Neural cell (in vitro differentiated cells): ENCODE measurements around the gene ATN1. TPM values are rescaled to one million over a fixed set of nuclear protein-coding genes. Genes with fewer than 3 reads are reported as not detected.

ENCODE experiments used
- H2AFZ ChIP-seq: fragments of 200-600, 300-800 bp; sonication (generic), shearing (Covaris generic); 2 replicates; pipeline ENCODE4 v1.6.0; 2014; ENCODE audit warnings: low read depth, mild to moderate bottlenecking, antibody characterized with exemption, low read length, moderate library complexity
- H3F3A ChIP-seq: fragments of 200-600 bp; shearing (Covaris generic); 2 replicates; pipeline ENCODE4 v1.6.1; 2016; ENCODE audit warnings: mild to moderate bottlenecking, moderate library complexity, mixed read lengths, antibody characterized with exemption, low read length; ENCODE audit not compliant: insufficient read depth, poor library complexity, severe bottlenecking
- H3K27ac ChIP-seq: fragments of 200-600, 300-800 bp; sonication (generic), shearing (Covaris generic); 2 replicates; pipeline ENCODE4 v1.5.1; 2014; ENCODE audit warnings: mild to moderate bottlenecking, low read length, moderate library complexity
- H3K27me3 ChIP-seq: fragments of 300-800, 200-600 bp; sonication (generic), shearing (Covaris generic); 2 replicates; pipeline ENCODE4 v1.6.0; 2014; ENCODE audit warnings: mild to moderate bottlenecking, low read depth, low read length, moderate library complexity; ENCODE audit not compliant: insufficient read depth
- H3K36me3 ChIP-seq: fragments of 300-800, 200-600 bp; sonication (generic), shearing (Covaris generic); 2 replicates; pipeline ENCODE4 v1.5.1; 2014; ENCODE audit warnings: mild to moderate bottlenecking, antibody characterized with exemption, low read length, moderate library complexity; ENCODE audit not compliant: insufficient read depth
- H3K4me2 ChIP-seq: fragments of 300-800, 200-600 bp; sonication (generic), shearing (Covaris generic); 2 replicates; pipeline ENCODE4 v1.6.0; 2014; ENCODE audit warnings: mild to moderate bottlenecking, low read length
- H3K4me3 ChIP-seq: fragments of 300-800, 200-600 bp; sonication (generic), shearing (Covaris generic); 2 replicates; pipeline ENCODE4 v1.5.1; 2014; ENCODE audit warnings: mild to moderate bottlenecking, low read length, moderate library complexity
- H3K79me2 ChIP-seq: fragments of 200-600 bp; shearing (Covaris generic); replicated peaks from 2 replicates; pipeline ENCODE4 v1.6.0; 2014; ENCODE audit warnings: mild to moderate bottlenecking, low read length, moderate library complexity; ENCODE audit not compliant: insufficient read depth
- H3K9ac ChIP-seq: fragments of 300-800, 200-600 bp; sonication (generic), shearing (Covaris generic); 2 replicates; pipeline ENCODE4 v1.6.1; 2016; ENCODE audit warnings: mild to moderate bottlenecking, low read length, mixed read lengths
- H3K9me2 ChIP-seq: fragments of 200-600 bp; shearing (Covaris generic); 2 replicates; pipeline ENCODE4 v1.6.1; 2016; ENCODE audit warnings: mild to moderate bottlenecking, low read length, mixed read lengths; ENCODE audit not compliant: insufficient read depth
- H3K9me3 ChIP-seq: fragments of 200-600, 300-800 bp; sonication (generic), shearing (Covaris generic); 2 replicates; pipeline ENCODE4 v1.6.1; 2016; ENCODE audit warnings: mild to moderate bottlenecking, mixed run types, low read length, moderate library complexity, mixed read lengths
- H4K20me1 ChIP-seq: fragments of 200-600 bp; shearing (Covaris generic); 2 replicates; pipeline ENCODE4 v1.6.1; 2016; ENCODE audit warnings: mild to moderate bottlenecking, mixed run types; ENCODE audit not compliant: insufficient read depth
- EP300 ChIP-seq: fragments of 450-650 bp; conservative IDR thresholded peaks from 2 replicates; pipeline ENCODE4 v1.6.1; 2014; ENCODE audit warnings: antibody characterized with exemption, mild to moderate bottlenecking, moderate library complexity; ENCODE audit not compliant: poor library complexity, severe bottlenecking
- EZH2 ChIP-seq: fragments of 200-600, 300-800 bp; shearing (Covaris generic), sonication (generic); IDR thresholded peaks from 2 replicates; pipeline ENCODE4 v1.6.1; 2014; ENCODE audit warnings: antibody characterized with exemption, low read length, borderline replicate concordance, mild to moderate bottlenecking; ENCODE audit not compliant: insufficient read depth, poor library complexity, severe bottlenecking
- MXI1 ChIP-seq: fragments of 450-650 bp; conservative IDR thresholded peaks from 2 replicates; pipeline ENCODE4 v1.6.1; 2014; ENCODE audit warnings: antibody characterized with exemption, mild to moderate bottlenecking; ENCODE audit not compliant: poor library complexity, severe bottlenecking
- POLR2AphosphoS5 ChIP-seq: IDR thresholded peaks from 2 replicates; pipeline ENCODE4 v1.6.1; 2012
- RAD21 ChIP-seq: fragments of 450-650 bp; conservative IDR thresholded peaks from 2 replicates; pipeline ENCODE4 v1.6.1; 2014; ENCODE audit warnings: antibody characterized with exemption, mild to moderate bottlenecking, moderate library complexity
- SMC3 ChIP-seq: fragments of 450-650 bp; conservative IDR thresholded peaks from 2 replicates; pipeline ENCODE4 v1.6.1; 2014; ENCODE audit warnings: antibody characterized with exemption, mild to moderate bottlenecking, moderate library complexity; ENCODE audit not compliant: poor library complexity
- TAF1 ChIP-seq: IDR thresholded peaks from 2 replicates; pipeline ENCODE4 v1.6.1; 2012; ENCODE audit warnings: low read depth
- polyA plus RNA-seq: library from polyadenylated mRNA; depleted of rRNA; stranded (reverse); fragments of >200 nt; gene quantifications from 2 replicates; pipeline ENCODE4 v1.2.3, GENCODE V29; 2014
- TF ChIP-seq, protein P1 (sequence below): IDR thresholded peaks from 2 replicates; pipeline ENCODE4 v1.6.1; 2012; ENCODE audit warnings: borderline replicate concordance
- TF ChIP-seq, protein P2 (sequence below): fragments of 450-650 bp; IDR thresholded peaks from 2 replicates; pipeline ENCODE4 v1.5.1; 2014; ENCODE audit warnings: antibody characterized with exemption, mild to moderate bottlenecking, moderate library complexity; ENCODE audit not compliant: poor library complexity, severe bottlenecking

Gene ATN1
- polyA plus RNA-seq, 1 donor from 2014 or later: 9.2 TPM

DNA sequence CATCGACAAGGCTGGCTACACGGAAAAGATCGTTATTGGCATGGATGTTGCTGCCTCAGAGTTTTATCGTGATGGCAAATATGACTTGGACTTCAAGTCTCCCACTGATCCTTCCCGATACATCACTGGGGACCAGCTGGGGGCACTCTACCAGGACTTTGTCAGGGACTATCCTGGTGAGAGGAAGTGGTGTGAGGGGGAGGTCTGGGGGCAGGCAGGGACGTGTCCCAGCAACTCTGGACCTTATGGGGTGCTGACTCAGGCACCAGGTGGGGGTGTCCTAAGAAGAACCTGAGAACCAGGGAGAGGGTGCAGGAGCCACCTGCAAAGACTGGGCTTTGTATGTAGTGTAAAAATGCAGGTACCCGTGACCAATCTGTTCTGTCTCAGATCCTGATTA is 8.2 kb upstream of the ATN1 start:
- no peak overlapping the region for H3K4me2 ChIP-seq

DNA sequence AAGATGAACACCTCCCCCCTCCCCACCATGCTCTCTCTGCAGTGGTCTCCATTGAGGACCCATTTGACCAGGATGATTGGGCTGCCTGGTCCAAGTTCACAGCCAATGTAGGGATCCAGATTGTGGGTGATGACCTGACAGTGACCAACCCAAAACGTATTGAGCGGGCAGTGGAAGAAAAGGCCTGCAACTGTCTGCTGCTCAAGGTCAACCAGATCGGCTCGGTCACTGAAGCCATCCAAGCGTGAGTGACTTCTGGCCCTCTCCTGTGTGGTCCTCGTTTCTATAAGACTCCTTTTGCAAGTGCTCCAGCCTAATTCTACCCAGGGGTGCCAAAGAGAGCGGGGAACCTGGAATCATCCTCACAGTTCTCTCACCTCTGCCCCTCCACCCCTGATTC is 6.2 kb upstream of the ATN1 start:
- no peak overlapping the region for H3K4me3 ChIP-seq
- no peak overlapping the region for H3K27ac ChIP-seq
- no peaks in the 10 kb centered on the region for H4K20me1 ChIP-seq
- H3F3A ChIP-seq: peaks cover 8% of the 10 kb centered on the region
- TF ChIP-seq MXI1 (no peak), EZH2 (no peak), SMC3 (no peak), EP300 (no peak), RAD21 (no peak), POLR2AphosphoS5 (no peak), TAF1 (no peak)
- TF ChIP-seq, protein P1, sequence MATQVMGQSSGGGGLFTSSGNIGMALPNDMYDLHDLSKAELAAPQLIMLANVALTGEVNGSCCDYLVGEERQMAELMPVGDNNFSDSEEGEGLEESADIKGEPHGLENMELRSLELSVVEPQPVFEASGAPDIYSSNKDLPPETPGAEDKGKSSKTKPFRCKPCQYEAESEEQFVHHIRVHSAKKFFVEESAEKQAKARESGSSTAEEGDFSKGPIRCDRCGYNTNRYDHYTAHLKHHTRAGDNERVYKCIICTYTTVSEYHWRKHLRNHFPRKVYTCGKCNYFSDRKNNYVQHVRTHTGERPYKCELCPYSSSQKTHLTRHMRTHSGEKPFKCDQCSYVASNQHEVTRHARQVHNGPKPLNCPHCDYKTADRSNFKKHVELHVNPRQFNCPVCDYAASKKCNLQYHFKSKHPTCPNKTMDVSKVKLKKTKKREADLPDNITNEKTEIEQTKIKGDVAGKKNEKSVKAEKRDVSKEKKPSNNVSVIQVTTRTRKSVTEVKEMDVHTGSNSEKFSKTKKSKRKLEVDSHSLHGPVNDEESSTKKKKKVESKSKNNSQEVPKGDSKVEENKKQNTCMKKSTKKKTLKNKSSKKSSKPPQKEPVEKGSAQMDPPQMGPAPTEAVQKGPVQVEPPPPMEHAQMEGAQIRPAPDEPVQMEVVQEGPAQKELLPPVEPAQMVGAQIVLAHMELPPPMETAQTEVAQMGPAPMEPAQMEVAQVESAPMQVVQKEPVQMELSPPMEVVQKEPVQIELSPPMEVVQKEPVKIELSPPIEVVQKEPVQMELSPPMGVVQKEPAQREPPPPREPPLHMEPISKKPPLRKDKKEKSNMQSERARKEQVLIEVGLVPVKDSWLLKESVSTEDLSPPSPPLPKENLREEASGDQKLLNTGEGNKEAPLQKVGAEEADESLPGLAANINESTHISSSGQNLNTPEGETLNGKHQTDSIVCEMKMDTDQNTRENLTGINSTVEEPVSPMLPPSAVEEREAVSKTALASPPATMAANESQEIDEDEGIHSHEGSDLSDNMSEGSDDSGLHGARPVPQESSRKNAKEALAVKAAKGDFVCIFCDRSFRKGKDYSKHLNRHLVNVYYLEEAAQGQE: no peak
- TF ChIP-seq, protein P2, sequence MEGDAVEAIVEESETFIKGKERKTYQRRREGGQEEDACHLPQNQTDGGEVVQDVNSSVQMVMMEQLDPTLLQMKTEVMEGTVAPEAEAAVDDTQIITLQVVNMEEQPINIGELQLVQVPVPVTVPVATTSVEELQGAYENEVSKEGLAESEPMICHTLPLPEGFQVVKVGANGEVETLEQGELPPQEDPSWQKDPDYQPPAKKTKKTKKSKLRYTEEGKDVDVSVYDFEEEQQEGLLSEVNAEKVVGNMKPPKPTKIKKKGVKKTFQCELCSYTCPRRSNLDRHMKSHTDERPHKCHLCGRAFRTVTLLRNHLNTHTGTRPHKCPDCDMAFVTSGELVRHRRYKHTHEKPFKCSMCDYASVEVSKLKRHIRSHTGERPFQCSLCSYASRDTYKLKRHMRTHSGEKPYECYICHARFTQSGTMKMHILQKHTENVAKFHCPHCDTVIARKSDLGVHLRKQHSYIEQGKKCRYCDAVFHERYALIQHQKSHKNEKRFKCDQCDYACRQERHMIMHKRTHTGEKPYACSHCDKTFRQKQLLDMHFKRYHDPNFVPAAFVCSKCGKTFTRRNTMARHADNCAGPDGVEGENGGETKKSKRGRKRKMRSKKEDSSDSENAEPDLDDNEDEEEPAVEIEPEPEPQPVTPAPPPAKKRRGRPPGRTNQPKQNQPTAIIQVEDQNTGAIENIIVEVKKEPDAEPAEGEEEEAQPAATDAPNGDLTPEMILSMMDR: no peak
- no peaks in the 10 kb centered on the region for H3K79me2 ChIP-seq
- no peak overlapping the region for H2AFZ ChIP-seq
- H3K9me2 ChIP-seq: no peaks in the 10 kb centered on the region
- H3K9ac ChIP-seq: no peak overlapping the region
- H3K4me2 ChIP-seq: no peak overlapping the region
- H3K36me3 ChIP-seq: no peaks in the 10 kb centered on the region
- no peaks in the 10 kb centered on the region for H3K9me3 ChIP-seq
- H3K27me3 ChIP-seq: no peaks in the 10 kb centered on the region

More for the DNA sequence above, 8.2 kb upstream of the ATN1 start:
- Histone ChIP-seq H4K20me1 (no peaks in the 10 kb centered on the region), H3K79me2 (peaks cover 11% of the 10 kb centered on the region), H3K9ac (no peak overlapping the region), H2AFZ (no peak overlapping the region), H3K36me3 (no peaks in the 10 kb centered on the region), H3K27me3 (no peaks in the 10 kb centered on the region), H3K9me3 (no peaks in the 10 kb centered on the region), H3K9me2 (no peaks in the 10 kb centered on the region), H3F3A (peaks cover 3% of the 10 kb centered on the region), H3K4me3 (no peak overlapping the region), H3K27ac (no peak overlapping the region)
- TF ChIP-seq TAF1 (no peak), MXI1 (no peak), EP300 (no peak), SMC3 (no peak), RAD21 (no peak), EZH2 (no peak), POLR2AphosphoS5 (no peak)
- TF ChIP-seq, protein P1: no peak
- TF ChIP-seq, protein P2: no peak
